HG03039 (cell line): ENCODE measurements around the gene UBR4.

ENCODE experiments used
- ATAC-seq: cut with Tn5 transposase; IDR thresholded peaks from one replicate; pipeline ENCODE4 v1.9.1; 2021; ENCODE audit warnings: mild to moderate bottlenecking, moderate library complexity; ENCODE audit not compliant: unreplicated experiment

UBR4 gene

DNA sequence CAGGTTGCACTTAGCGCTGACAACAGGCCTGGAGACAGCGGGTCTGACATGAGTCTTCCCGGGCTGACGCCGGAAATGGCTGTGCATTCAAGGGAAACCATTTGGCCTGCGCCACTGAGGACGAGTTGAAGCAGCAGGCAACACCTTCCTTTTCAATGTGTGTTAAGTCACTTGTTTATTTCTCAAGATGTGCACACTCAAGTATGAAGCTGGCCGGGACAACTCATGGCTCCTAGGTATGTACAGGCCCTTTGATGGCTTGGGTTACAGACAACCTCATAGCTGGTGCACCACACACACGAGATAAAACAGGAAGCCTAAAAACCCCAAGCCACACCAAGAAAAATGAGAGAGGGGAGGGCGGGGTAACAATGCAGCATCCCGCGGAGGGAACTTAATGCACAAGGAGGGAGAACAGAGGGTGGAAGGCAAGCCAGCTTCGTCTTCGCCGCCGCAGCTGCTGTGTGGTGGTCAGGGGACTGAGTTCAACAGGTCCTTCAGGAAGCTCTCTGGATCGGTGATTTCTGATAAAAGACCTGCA lies 135.6 kb downstream of the UBR4 start:
- no peak for ATAC-seq

GRCh38 chr1:19073311-19074186 lies 136.5 kb downstream of the UBR4 start:
- no peak for ATAC-seq

DNA sequence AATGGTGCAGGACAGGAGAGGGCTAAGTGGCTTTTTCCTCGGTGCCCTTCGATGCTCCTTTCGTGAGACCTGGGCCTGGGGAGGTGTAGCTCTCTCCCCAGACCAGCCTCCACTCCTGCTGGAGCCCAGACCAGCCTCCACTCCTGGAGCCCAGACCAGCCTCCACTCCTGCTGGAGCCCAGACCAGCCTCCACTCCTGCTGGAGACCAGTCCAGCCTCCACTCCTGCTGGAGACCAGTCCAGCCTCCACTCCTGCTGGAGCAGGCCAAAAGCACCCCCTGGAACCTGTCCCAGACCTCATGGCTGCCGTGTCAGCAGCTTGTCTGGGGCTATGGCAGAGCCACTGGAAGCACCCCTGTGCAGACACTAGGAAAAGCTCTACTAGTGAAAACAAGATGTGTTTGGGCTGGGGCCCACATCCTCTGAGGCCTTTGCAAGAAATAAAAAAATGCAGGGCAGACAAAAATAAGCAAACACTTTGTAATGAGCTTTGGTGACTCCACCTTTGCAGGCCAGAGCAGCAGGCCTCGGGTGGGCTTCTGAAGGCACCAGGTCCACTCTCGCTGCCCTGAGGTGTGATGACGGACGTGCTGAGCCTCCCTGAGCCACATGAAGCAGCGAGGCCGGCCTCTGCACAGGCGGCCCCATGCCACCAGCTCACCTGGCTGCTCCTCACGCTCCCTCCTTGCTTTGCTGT lies 137.6 kb downstream of the UBR4 start:
- ATAC-seq = no peak

- ATAC-seq = no peak
Observed at GRCh38 chr1:19071674-19072281, 138.3 kb downstream of the UBR4 start.

DNA sequence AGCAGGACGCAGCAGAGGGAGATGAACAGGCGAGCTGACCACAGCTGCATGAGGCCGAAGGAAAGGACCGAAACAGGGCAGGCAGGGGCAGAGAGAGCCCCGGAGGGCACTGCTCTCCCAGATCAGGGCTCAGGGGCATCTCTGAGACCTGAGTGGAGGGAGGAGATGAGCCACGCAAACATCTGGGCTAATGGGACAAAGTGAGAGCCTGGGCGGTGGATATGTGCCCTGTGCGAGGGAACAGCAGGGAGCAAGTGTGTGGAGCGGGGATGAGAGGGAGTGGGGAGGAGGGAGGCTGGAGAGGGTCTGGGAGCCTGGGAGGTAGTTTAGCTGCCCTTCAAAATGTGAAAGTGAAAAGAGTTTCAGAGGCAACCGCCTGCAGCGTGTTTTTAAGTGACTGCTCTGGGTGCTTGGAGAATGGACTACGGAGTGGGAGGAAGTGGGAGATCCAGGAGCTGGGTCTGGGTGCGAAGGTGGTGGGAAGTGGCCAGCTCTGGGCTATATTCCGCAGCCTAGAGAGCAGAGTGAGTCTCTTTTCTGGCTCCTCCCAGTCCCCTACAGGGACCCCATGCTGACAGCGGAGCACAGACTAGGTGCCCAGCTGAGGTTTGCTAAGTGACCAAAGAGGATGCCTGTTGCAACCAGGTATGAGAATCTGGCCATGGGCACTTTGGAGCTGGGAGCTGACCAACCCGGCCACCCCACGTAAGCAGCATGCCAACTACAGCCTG lies 139.0 kb downstream of the UBR4 start:
- no peak for ATAC-seq

DNA sequence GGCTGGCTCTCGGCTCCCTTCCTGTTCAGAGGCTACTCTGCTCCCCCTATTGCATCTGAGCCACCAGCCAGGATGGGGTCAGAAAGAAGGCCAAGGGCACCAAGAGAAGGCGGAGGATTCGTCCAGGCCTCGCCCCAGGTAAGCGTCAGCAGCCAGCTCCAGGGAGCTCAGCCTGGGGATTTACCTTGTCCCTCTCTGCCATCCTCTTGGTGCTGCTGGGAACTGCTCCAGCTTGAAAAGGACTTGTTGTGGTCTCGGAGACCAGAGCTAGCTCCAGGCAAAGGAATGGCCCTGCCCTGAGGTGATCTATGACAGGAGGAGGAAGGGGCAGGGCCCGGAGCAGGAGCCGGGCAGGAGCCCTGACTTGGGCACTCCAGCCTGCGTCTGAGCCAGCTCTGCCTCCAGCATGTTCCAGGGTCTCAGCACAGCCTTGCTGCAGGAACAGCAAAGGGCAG lies 139.8 kb downstream of the UBR4 start:
- ATAC-seq = no peak

DNA sequence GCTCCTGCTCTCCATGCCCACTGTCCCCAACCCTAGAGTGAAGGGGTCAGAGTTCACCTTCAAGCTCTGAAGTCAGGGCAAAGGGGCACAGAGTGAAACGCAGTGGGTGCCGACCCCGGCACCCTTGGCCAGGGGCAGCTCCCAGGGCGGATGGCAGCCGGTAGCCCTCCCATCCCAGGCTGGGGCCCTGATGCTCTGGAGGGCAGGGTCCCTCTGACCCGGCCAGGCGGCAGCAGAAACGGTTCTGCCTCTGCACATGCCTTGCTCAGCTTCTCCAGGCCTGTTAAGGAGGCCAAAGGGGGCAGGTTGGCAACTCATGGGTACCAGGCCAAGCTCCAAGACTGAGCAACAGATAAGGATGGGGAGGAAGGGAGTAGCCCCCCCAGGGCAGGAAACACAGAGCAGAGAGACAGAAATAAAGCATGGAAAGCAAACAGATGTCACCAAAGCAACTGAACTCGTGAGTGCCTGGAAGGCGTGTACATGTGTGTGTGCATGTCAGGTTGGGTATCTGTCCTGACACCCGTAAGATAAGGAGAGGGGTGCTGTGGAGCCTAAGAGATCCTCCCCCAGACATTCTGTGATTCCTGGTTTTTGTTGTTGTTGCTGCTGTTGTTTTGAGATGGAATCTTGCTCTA lies 141.3 kb downstream of the UBR4 start:
- no peak for ATAC-seq

DNA sequence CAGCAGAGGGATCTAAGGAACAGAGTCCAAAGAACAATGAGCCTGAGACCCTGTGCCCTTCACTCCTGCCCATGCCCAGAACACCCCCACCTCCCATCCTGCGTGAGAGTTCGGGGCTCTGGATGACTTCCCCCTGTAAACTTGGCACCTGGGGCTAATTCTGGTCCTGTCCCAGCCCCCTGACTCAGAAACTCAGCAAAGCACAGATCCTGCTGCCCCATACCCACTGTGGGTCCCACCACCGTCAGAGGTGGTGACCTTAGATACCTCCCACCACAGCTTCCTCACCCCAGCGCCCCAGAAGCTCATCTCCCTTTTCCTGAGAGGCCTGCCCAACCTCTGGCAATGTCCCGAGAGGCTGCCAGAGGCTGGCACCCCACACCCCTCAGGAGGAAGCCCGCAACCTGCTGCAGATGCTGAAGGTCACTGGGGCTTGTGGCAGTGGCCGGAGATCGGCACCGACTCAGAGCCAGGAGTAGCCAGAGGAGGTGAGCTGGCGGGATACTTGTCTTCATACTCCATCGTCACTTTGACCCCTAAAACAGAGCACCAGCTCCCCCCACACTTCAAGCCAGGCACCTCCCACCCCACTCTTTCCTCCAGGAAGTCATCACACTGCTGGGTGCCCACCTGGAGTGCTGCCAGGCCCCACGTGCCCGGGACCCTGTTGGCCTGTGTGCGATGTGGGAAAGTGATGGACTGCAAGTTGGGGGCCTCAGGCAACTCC lies 142.0 kb downstream of the UBR4 start:
- no peak for ATAC-seq

DNA sequence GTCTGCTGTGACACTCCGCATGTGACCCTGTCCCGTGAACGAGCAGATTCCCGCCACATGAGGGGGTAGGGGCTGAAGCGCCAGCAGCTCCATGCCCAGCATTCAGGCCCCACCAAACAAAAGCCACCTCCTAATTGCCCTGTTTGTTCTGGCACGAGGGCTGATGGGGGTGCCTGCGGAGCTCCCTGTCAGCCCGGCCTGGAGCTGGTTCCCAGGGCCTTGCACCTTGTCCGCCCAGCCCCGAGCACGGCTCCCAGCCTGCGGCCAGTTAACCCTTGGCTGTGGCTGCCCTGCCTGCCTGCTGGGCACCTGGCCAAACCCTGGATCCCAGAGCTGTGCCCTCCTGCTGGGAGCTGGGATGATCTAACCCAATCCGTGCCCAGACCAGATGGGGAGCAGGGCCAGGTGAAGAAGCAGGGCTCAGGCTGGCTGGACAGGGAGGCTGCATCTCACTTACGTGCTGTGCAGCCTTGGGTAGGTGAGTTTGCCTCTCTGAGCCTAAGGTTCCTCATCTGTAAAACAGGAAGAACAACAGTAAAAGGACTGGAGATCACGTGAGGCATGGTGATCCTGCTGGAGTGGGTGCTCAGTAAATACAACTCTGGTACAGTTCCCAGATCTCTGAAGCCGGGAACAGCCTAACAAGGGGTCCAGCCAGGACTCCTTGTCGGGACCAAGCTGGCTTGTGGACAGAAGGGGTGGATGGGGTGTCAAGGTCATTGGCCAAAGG lies 142.7 kb downstream of the UBR4 start:
- ATAC-seq = no peak

DNA sequence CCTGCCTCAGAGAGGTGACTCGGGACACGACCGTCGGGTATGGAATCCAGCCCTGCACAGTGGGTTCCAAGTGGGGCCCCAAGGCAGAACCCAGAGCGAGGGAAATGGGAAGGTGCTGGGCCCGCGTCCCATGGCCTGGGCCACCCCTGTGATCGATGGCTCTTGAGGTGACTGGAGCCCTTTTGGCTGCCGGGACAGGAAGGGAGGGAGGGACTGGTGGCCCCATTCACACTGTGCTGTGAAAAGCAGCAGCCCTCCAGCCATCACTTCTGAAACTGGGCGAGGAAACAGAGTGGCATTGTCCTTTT lies 143.2 kb downstream of the UBR4 start:
- no peak for ATAC-seq

- ATAC-seq = no peak
Observed at GRCh38 chr1:19066248-19066873, 143.7 kb downstream of the UBR4 start.

- no peak for ATAC-seq
Observed at GRCh38 chr1:19065526-19066247, 144.4 kb downstream of the UBR4 start.

- ATAC-seq = no peak
Observed at GRCh38 chr1:19064906-19065450, 145.1 kb downstream of the UBR4 start.

GRCh38 chr1:19063122-19063521 lies 146.9 kb downstream of the UBR4 start:
- no peak for ATAC-seq

DNA sequence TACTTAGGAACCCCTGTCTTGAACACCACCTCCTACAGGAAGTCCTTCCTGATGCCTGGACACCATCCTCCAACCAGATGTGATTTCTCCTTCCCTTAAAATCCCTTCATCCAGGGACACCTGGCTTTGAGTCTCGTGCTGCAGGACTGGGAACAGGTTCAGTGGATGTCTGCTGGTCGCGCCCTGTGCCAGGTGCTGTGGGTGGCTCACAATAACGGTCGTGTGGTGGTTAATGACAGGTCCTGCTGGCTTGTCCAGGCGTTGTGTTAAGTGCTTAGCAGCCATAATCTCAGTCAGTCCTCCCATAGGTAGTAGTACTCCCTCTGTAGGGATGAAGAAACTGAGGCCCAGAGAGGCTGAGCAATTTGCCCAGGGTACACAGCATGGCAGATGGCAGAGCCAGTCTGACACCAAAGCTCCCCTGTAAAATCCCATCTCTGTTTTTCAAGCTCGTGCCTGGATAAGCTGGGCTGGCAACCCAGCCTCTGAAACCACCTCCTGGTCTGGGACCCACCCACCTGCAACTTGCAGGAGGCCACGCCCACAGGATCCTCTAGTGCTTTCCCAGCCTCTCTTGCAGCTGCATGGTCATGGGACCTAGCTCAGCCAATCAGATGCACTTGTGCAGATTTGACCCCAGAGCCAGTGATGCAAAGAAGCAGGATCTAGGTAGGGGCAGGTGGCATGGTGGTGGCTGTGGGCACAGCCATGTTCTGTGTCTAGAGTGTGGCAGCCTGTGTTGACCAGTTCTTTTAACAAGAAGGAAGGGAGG lies 147.6 kb downstream of the UBR4 start:
- ATAC-seq = no peak

DNA sequence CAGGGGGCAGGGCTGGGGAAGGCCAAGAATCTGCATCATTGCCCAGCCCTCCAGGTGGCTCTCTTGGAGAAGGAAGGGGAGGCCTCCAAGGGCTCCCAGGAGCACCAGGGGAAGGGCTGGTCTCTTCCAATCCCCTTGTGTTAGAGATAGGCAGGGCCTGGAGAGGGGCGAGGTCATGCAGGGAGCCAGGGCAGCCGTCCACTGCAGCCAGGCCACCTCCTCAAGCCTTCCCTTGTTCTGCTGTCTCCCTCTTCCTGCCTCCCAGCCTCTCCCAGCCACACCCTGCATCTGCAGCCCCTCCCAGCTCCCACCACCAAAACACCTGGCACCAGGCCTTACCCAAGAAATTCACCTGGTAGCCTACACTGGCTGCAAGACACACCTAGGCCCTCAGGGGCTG lies 148.3 kb downstream of the UBR4 start:
- ATAC-seq = no peak

GRCh38 chr1:19061343-19061742 lies 148.7 kb downstream of the UBR4 start:
- ATAC-seq = no peak
